ENCODE results near the gene SLC25A6. TPM values are rescaled to one million over a fixed set of nuclear protein-coding genes. Genes with fewer than 3 reads are reported as not detected.
A peak's percentile ranks its signal among the peaks of the same experiment; 100 is the strongest.
"Not testable (repeated sequence)": the region's sequence is repeated elsewhere in the genome, so short reads cannot be mapped to it uniquely, and the experiment has no call there.

Gene SLC25A6
- total RNA-seq, 1 experiment from 2014 or later = 496 TPM

GRCh38 chrX:1389181-1389992, 2.5 kb downstream of the SLC25A6 start:
- no peak for DNase-seq
- no peaks in the 10 kb centered on the region for H3K27me3 ChIP-seq (ENCODE audit: control insufficient read depth, insufficient read depth, low read length)
- H3K36me3 ChIP-seq (replicated peaks; ENCODE audit: control insufficient read depth, insufficient read depth, low read length) = peaks cover 55% of the 10 kb centered on the region
- H3K4me3 ChIP-seq (ENCODE audit: insufficient read depth, low read depth, low read length) = no peak overlapping the region

- Histone ChIP-seq H3K36me3 (replicated peaks; ENCODE audit: control insufficient read depth, insufficient read depth, low read length) (peaks cover 55% of the 10 kb centered on the region), H3K27me3 (ENCODE audit: control insufficient read depth, insufficient read depth, low read length) (no peaks in the 10 kb centered on the region), H3K4me3 (ENCODE audit: insufficient read depth, low read depth, low read length) (no peak overlapping the region)
- DNase-seq = no peak
Observed at GRCh38 chrX:1388651-1389050, 3.3 kb downstream of the SLC25A6 start.

- Histone ChIP-seq H3K4me3 (ENCODE audit: insufficient read depth, low read depth, low read length) (no peak overlapping the region), H3K36me3 (replicated peaks; ENCODE audit: control insufficient read depth, insufficient read depth, low read length) (peaks cover 55% of the 10 kb centered on the region), H3K27me3 (ENCODE audit: control insufficient read depth, insufficient read depth, low read length) (no peaks in the 10 kb centered on the region)
- DNase-seq = peak; percentile 49
Observed at GRCh38 chrX:1387141-1387776, 4.7 kb downstream of the SLC25A6 start.

- no peak overlapping the region for H3K4me3 ChIP-seq (ENCODE audit: insufficient read depth, low read depth, low read length)
- peak; percentile 47 for DNase-seq
- H3K36me3 ChIP-seq (replicated peaks; ENCODE audit: control insufficient read depth, insufficient read depth, low read length) = peaks cover 55% of the 10 kb centered on the region
- H3K27me3 ChIP-seq (ENCODE audit: control insufficient read depth, insufficient read depth, low read length) = no peaks in the 10 kb centered on the region
Observed at GRCh38 chrX:1386338-1387127, 5.4 kb downstream of the SLC25A6 start.

- Histone ChIP-seq H3K4me3 (ENCODE audit: insufficient read depth, low read depth, low read length) (no peak overlapping the region), H3K36me3 (replicated peaks; ENCODE audit: control insufficient read depth, insufficient read depth, low read length) (peaks cover 52% of the 10 kb centered on the region), H3K27me3 (ENCODE audit: control insufficient read depth, insufficient read depth, low read length) (no peaks in the 10 kb centered on the region)
- peak; percentile 54 for DNase-seq
Observed at GRCh38 chrX:1385253-1386223, 6.4 kb downstream of the SLC25A6 start.

GRCh38 chrX:1384658-1385252, 7.2 kb downstream of the SLC25A6 start:
- H3K36me3 ChIP-seq (replicated peaks; ENCODE audit: control insufficient read depth, insufficient read depth, low read length) = peaks cover 44% of the 10 kb centered on the region
- no peak overlapping the region for H3K4me3 ChIP-seq (ENCODE audit: insufficient read depth, low read depth, low read length)
- H3K27me3 ChIP-seq (ENCODE audit: control insufficient read depth, insufficient read depth, low read length) = no peaks in the 10 kb centered on the region
- peak; percentile 27 for DNase-seq

GRCh38 chrX:1380672-1381233, 11.2 kb downstream of the SLC25A6 start:
- no peaks in the 10 kb centered on the region for H3K27me3 ChIP-seq (ENCODE audit: control insufficient read depth, insufficient read depth, low read length)
- peak; percentile 71 for DNase-seq
- no peak overlapping the region for H3K4me3 ChIP-seq (ENCODE audit: insufficient read depth, low read depth, low read length)
- H3K36me3 ChIP-seq (replicated peaks; ENCODE audit: control insufficient read depth, insufficient read depth, low read length) = peaks cover 10% of the 10 kb centered on the region

GRCh38 chrX:1378306-1378759, 13.6 kb downstream of the SLC25A6 start:
- Histone ChIP-seq H3K27me3 (ENCODE audit: control insufficient read depth, insufficient read depth, low read length) (no peaks in the 10 kb centered on the region), H3K4me3 (ENCODE audit: insufficient read depth, low read depth, low read length) (no peak overlapping the region), H3K36me3 (replicated peaks; ENCODE audit: control insufficient read depth, insufficient read depth, low read length) (no peaks in the 10 kb centered on the region)
- peak; percentile 63 for DNase-seq

GRCh38 chrX:1368385-1368698, 23.6 kb downstream of the SLC25A6 start:
- H3K27me3 ChIP-seq (ENCODE audit: control insufficient read depth, insufficient read depth, low read length) = no peaks in the 10 kb centered on the region
- DNase-seq = no peak
- no peak overlapping the region for H3K4me3 ChIP-seq (ENCODE audit: insufficient read depth, low read depth, low read length)
- H3K36me3 ChIP-seq (replicated peaks; ENCODE audit: control insufficient read depth, insufficient read depth, low read length) = no peaks in the 10 kb centered on the region

- DNase-seq; H3K27me3 ChIP-seq (ENCODE audit: control insufficient read depth, insufficient read depth, low read length); H3K36me3 ChIP-seq (replicated peaks; ENCODE audit: control insufficient read depth, insufficient read depth, low read length); H3K4me3 ChIP-seq (ENCODE audit: insufficient read depth, low read depth, low read length): not testable (repeated sequence)
Observed at GRCh38 chrX:1366363-1366762, 25.6 kb downstream of the SLC25A6 start.

- no peaks in the 10 kb centered on the region for H3K27me3 ChIP-seq (ENCODE audit: control insufficient read depth, insufficient read depth, low read length)
- DNase-seq = no peak
- H3K36me3 ChIP-seq (replicated peaks; ENCODE audit: control insufficient read depth, insufficient read depth, low read length) = peaks cover 2% of the 10 kb centered on the region
- no peak overlapping the region for H3K4me3 ChIP-seq (ENCODE audit: insufficient read depth, low read depth, low read length)
Observed at GRCh38 chrX:1361910-1362309, 30.0 kb downstream of the SLC25A6 start.

GRCh38 chrX:1361275-1361674, 30.6 kb downstream of the SLC25A6 start:
- Histone ChIP-seq H3K27me3 (ENCODE audit: control insufficient read depth, insufficient read depth, low read length) (no peaks in the 10 kb centered on the region), H3K36me3 (replicated peaks; ENCODE audit: control insufficient read depth, insufficient read depth, low read length) (peaks cover 2% of the 10 kb centered on the region), H3K4me3 (ENCODE audit: insufficient read depth, low read depth, low read length) (no peak overlapping the region)
- no peak for DNase-seq

GRCh38 chrX:1360171-1360570, 31.7 kb downstream of the SLC25A6 start:
- no peak for DNase-seq
- Histone ChIP-seq H3K36me3 (replicated peaks; ENCODE audit: control insufficient read depth, insufficient read depth, low read length) (peaks cover 2% of the 10 kb centered on the region), H3K4me3 (ENCODE audit: insufficient read depth, low read depth, low read length) (no peak overlapping the region), H3K27me3 (ENCODE audit: control insufficient read depth, insufficient read depth, low read length) (no peaks in the 10 kb centered on the region)
